ENCODE measurements around the gene KCNK15.
A peak's percentile ranks its signal among the peaks of the same experiment; 100 is the strongest.

KCNK15 gene

DNA sequence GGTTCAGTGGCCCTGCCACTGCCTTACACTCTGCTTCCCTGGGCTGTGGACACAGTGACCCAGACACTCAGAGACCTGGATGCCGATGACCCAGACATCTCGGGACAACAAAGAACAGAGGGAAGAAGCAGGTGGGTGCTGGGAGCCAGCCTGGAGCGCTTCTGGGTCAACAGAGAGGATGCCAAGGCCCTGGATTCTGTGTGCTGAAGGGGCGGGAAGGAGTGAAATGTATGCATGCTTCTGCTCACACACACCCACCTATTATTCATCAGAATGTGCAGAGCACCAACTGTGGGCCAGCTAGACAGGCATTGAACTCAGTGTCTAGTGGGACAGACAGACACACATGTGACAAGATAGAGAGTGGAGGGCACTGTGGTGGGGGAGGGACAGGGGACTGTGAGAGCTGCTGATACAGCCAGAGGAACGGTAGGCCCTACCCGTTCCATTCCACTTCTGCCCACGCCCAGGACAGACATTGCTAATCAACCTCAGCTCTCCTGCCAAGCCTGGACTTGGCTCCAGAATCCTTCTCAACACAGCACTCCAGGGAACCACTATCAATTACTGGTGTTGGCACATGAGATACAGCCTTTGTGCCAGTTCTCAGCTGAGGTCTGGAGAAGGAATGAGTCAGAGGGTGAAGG is 20.2 kb downstream of the KCNK15 start:
- Histone ChIP-seq H3K27me3 (ENCODE audit: insufficient read depth, low read length, poor library complexity) (no peaks in the 10 kb centered on the region), H3K27ac (ENCODE audit: low read depth, low read length) (no peak overlapping the region), H3K4me3 (ENCODE audit: low read length) (no peak overlapping the region), H3K79me2 (ENCODE audit: control insufficient read depth, insufficient read depth, low read length) (no peaks in the 10 kb centered on the region), H3K36me3 (ENCODE audit: control insufficient read depth, insufficient read depth, low read length) (no peaks in the 10 kb centered on the region), H3K56ac (ENCODE audit: low read length) (peak overlapping the region; percentile 26), H4K8ac (ENCODE audit: low read depth, low read length) (no peak overlapping the region), H2AK5ac (ENCODE audit: low read length) (no peak overlapping the region), H2BK120ac (ENCODE audit: low read depth, low read length) (no peak overlapping the region), H2BK5ac (ENCODE audit: low read length) (no peak overlapping the region), H3K4me2 (ENCODE audit: low read length) (no peak overlapping the region), H3K23ac (ENCODE audit: low read length) (no peak overlapping the region), H3K4ac (ENCODE audit: low read depth, low read length) (no peak overlapping the region), H3K18ac (ENCODE audit: low read length) (no peak overlapping the region), H3K79me1 (ENCODE audit: low read length) (no peaks in the 10 kb centered on the region), H4K5ac (ENCODE audit: low read length) (no peak overlapping the region), H2BK15ac (replicated peaks; ENCODE audit: low read depth) (no peak overlapping the region), H3K4me1 (ENCODE audit: control insufficient read depth, low read depth, low read length) (peaks cover 12% of the 10 kb centered on the region), H3K9ac (ENCODE audit: low read length) (no peak overlapping the region)
- WGBS (ENCODE audit: extremely low coverage, insufficient coverage, low lambda C conversion rate) = no CpG with 5 or more reads among the region's 7 CpGs
- DNase-seq = no peak

DNA sequence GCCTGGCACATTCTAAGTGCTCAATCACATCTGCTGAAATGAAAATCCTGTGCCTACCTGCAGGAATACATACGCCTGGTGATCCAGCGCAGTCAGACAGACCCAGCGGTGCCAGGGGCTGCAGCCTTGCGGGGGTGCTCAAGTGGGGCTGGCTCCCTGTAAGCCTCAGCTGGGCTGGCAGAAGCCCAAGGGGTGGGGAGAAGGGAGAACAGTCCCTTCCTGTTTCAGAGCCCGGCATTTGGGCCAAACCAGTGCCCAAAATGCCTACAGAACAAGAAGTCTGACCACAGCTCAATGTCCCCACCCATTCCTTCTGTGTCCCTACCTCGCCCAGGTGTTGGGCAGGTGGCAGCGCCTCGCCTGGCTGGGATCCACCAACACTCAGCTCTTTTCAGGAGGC is 22.6 kb downstream of the KCNK15 start:
- no peak overlapping the region for H3K9ac ChIP-seq (ENCODE audit: low read length)
- WGBS (ENCODE audit: extremely low coverage, insufficient coverage, low lambda C conversion rate) = no CpG with 5 or more reads among the region's 8 CpGs
- no peak overlapping the region for H3K23ac ChIP-seq (ENCODE audit: low read length)
- no peaks in the 10 kb centered on the region for H3K79me1 ChIP-seq (ENCODE audit: low read length)
- H3K56ac ChIP-seq (ENCODE audit: low read length) = no peak overlapping the region
- H3K4me3 ChIP-seq (ENCODE audit: low read length) = no peak overlapping the region
- no peak overlapping the region for H2BK15ac ChIP-seq (replicated peaks; ENCODE audit: low read depth)
- no peak overlapping the region for H3K27ac ChIP-seq (ENCODE audit: low read depth, low read length)
- H3K18ac ChIP-seq (ENCODE audit: low read length) = no peak overlapping the region
- no peaks in the 10 kb centered on the region for H3K27me3 ChIP-seq (ENCODE audit: insufficient read depth, low read length, poor library complexity)
- H3K4me1 ChIP-seq (ENCODE audit: control insufficient read depth, low read depth, low read length) = peaks cover 3% of the 10 kb centered on the region
- H2BK5ac ChIP-seq (ENCODE audit: low read length) = no peak overlapping the region
- no peak overlapping the region for H2AK5ac ChIP-seq (ENCODE audit: low read length)
- H3K4me2 ChIP-seq (ENCODE audit: low read length) = no peak overlapping the region
- no peaks in the 10 kb centered on the region for H3K36me3 ChIP-seq (ENCODE audit: control insufficient read depth, insufficient read depth, low read length)
- no peak for DNase-seq
- no peaks in the 10 kb centered on the region for H3K79me2 ChIP-seq (ENCODE audit: control insufficient read depth, insufficient read depth, low read length)
- H4K8ac ChIP-seq (ENCODE audit: low read depth, low read length) = no peak overlapping the region
- H3K4ac ChIP-seq (ENCODE audit: low read depth, low read length) = no peak overlapping the region
- no peak overlapping the region for H4K5ac ChIP-seq (ENCODE audit: low read length)
- H2BK120ac ChIP-seq (ENCODE audit: low read depth, low read length) = no peak overlapping the region

DNA sequence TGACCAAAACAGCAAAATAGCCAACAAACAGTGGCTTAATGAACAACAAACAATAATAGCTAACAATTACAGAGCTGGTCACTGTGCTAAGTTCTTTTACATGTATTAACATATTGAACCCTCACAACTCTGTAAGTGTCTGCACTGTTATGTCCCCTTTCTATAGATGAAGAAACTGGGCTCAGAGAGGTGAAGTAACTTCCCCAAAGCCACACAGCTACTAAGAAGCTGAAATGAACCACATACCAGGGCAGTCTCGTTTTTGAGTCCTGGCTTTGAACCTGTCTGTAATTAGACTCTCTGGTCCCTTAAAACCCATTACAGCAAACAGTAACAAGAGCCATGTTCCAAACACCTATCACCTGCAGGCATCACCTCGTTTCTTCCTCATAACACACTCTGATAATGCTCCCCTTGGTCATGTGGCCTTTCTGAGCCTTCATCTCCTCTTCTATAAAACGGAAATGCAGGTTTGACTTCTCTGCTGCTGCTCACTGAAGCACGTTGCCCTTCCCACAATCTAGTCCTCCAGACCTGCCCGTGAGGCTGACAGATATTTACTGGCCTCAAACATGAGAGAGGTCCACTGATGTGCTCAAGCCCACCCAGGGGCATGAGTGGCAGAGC is 23.3 kb downstream of the KCNK15 start:
- H2AK5ac ChIP-seq (ENCODE audit: low read length) = no peak overlapping the region
- no peak overlapping the region for H3K56ac ChIP-seq (ENCODE audit: low read length)
- no peak overlapping the region for H3K18ac ChIP-seq (ENCODE audit: low read length)
- DNase-seq = no peak
- no peaks in the 10 kb centered on the region for H3K79me1 ChIP-seq (ENCODE audit: low read length)
- no peaks in the 10 kb centered on the region for H3K4me1 ChIP-seq (ENCODE audit: control insufficient read depth, low read depth, low read length)
- no peak overlapping the region for H2BK5ac ChIP-seq (ENCODE audit: low read length)
- no peaks in the 10 kb centered on the region for H3K36me3 ChIP-seq (ENCODE audit: control insufficient read depth, insufficient read depth, low read length)
- no CpG with 5 or more reads among the region's 5 CpGs for WGBS (ENCODE audit: extremely low coverage, insufficient coverage, low lambda C conversion rate)
- H3K4me3 ChIP-seq (ENCODE audit: low read length) = no peak overlapping the region
- H3K27ac ChIP-seq (ENCODE audit: low read depth, low read length) = no peak overlapping the region
- no peak overlapping the region for H3K4ac ChIP-seq (ENCODE audit: low read depth, low read length)
- H3K9ac ChIP-seq (ENCODE audit: low read length) = no peak overlapping the region
- no peak overlapping the region for H2BK15ac ChIP-seq (replicated peaks; ENCODE audit: low read depth)
- H3K4me2 ChIP-seq (ENCODE audit: low read length) = no peak overlapping the region
- H3K27me3 ChIP-seq (ENCODE audit: insufficient read depth, low read length, poor library complexity) = no peaks in the 10 kb centered on the region
- H3K79me2 ChIP-seq (ENCODE audit: control insufficient read depth, insufficient read depth, low read length) = no peaks in the 10 kb centered on the region
- H4K5ac ChIP-seq (ENCODE audit: low read length) = no peak overlapping the region
- no peak overlapping the region for H4K8ac ChIP-seq (ENCODE audit: low read depth, low read length)
- H2BK120ac ChIP-seq (ENCODE audit: low read depth, low read length) = no peak overlapping the region
- no peak overlapping the region for H3K23ac ChIP-seq (ENCODE audit: low read length)

DNA sequence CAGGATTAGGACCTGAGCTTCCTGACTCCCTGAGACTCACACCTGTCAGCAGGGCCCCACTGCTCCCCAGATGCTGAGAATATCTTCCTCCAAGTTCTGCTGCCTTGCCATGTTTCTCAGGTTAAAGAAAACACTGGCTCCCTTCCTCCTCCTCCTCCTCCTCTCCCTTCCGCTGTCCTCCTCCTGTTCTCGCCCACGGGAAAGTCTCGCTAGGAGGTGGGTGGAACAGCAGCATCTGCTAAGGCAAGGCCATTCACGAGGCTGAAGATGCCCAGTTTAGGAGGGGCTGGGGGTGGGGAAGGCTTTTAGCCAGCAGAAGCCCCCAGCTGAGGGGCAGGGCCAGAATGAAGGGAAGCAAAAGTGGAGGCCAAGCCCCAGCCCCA is 23.8 kb downstream of the KCNK15 start:
- no peak overlapping the region for H2BK120ac ChIP-seq (ENCODE audit: low read depth, low read length)
- no peaks in the 10 kb centered on the region for H3K36me3 ChIP-seq (ENCODE audit: control insufficient read depth, insufficient read depth, low read length)
- no CpG with 5 or more reads among the region's 5 CpGs for WGBS (ENCODE audit: extremely low coverage, insufficient coverage, low lambda C conversion rate)
- H3K9ac ChIP-seq (ENCODE audit: low read length) = no peak overlapping the region
- H3K4me2 ChIP-seq (ENCODE audit: low read length) = no peak overlapping the region
- no peak overlapping the region for H3K56ac ChIP-seq (ENCODE audit: low read length)
- H3K27me3 ChIP-seq (ENCODE audit: insufficient read depth, low read length, poor library complexity) = no peaks in the 10 kb centered on the region
- H2BK5ac ChIP-seq (ENCODE audit: low read length) = no peak overlapping the region
- no peak overlapping the region for H2BK15ac ChIP-seq (replicated peaks; ENCODE audit: low read depth)
- H3K23ac ChIP-seq (ENCODE audit: low read length) = no peak overlapping the region
- H2AK5ac ChIP-seq (ENCODE audit: low read length) = no peak overlapping the region
- no peak for DNase-seq
- H4K5ac ChIP-seq (ENCODE audit: low read length) = no peak overlapping the region
- no peak overlapping the region for H3K18ac ChIP-seq (ENCODE audit: low read length)
- no peak overlapping the region for H3K4me3 ChIP-seq (ENCODE audit: low read length)
- no peak overlapping the region for H3K4ac ChIP-seq (ENCODE audit: low read depth, low read length)
- no peaks in the 10 kb centered on the region for H3K79me1 ChIP-seq (ENCODE audit: low read length)
- H3K79me2 ChIP-seq (ENCODE audit: control insufficient read depth, insufficient read depth, low read length) = no peaks in the 10 kb centered on the region
- H3K27ac ChIP-seq (ENCODE audit: low read depth, low read length) = no peak overlapping the region
- H4K8ac ChIP-seq (ENCODE audit: low read depth, low read length) = no peak overlapping the region
- H3K4me1 ChIP-seq (ENCODE audit: control insufficient read depth, low read depth, low read length) = no peaks in the 10 kb centered on the region

DNA sequence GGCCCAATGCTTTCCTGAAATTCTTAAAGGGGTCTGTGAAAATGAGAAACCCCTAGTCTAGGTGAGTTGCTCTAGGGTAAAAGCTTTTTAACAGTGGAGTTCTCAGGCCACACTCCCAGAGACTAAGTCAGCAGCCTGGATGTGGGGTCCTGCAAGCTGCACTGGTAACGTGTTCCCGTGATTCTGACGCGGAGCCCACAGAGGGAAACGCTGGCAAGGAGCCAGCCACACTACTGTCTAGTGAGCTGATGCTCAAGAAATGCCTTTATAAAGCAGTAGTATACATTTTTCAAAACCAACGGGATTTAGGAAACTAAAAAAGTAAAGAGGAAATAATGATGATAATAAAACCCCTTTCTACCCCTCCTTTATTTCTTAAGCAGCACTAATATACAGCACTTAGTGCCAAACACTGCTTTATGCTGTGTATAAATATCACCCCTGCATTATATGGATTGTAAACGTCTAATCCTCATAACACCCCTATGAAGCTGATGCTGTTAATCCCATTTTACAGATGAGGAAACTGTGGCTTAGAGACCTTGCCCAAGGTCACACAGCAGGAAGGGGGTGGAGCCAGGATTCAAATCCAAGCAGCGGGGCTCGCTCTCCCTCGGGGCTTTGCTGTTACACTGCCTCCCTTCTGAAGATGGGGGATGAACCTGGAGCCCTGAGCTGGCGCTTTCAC is 25.0 kb downstream of the KCNK15 start:
- Histone ChIP-seq H3K4me2 (ENCODE audit: low read length) (no peak overlapping the region), H2BK120ac (ENCODE audit: low read depth, low read length) (no peak overlapping the region), H3K36me3 (ENCODE audit: control insufficient read depth, insufficient read depth, low read length) (no peaks in the 10 kb centered on the region), H3K56ac (ENCODE audit: low read length) (no peak overlapping the region), H2AK5ac (ENCODE audit: low read length) (no peak overlapping the region), H3K4me1 (ENCODE audit: control insufficient read depth, low read depth, low read length) (no peaks in the 10 kb centered on the region), H3K27me3 (ENCODE audit: insufficient read depth, low read length, poor library complexity) (no peaks in the 10 kb centered on the region), H2BK15ac (replicated peaks; ENCODE audit: low read depth) (no peak overlapping the region), H3K18ac (ENCODE audit: low read length) (no peak overlapping the region), H3K4ac (ENCODE audit: low read depth, low read length) (no peak overlapping the region), H3K79me2 (ENCODE audit: control insufficient read depth, insufficient read depth, low read length) (no peaks in the 10 kb centered on the region), H3K79me1 (ENCODE audit: low read length) (no peaks in the 10 kb centered on the region), H3K23ac (ENCODE audit: low read length) (no peak overlapping the region), H3K27ac (ENCODE audit: low read depth, low read length) (no peak overlapping the region), H2BK5ac (ENCODE audit: low read length) (no peak overlapping the region), H3K9ac (ENCODE audit: low read length) (no peak overlapping the region), H4K8ac (ENCODE audit: low read depth, low read length) (no peak overlapping the region), H3K4me3 (ENCODE audit: low read length) (no peak overlapping the region), H4K5ac (ENCODE audit: low read length) (no peak overlapping the region)
- DNase-seq = no peak
- no CpG with 5 or more reads among the region's 11 CpGs for WGBS (ENCODE audit: extremely low coverage, insufficient coverage, low lambda C conversion rate)

All from mesendoderm (in vitro differentiated cells).